NCI-H2196 treated with DMSO at 0.1 percent for 48 hours (cell line): ENCODE results near the gene RBM7.

Experiments used
- DNase-seq: peaks from one replicate; lab custom pipeline; 2025; ENCODE audit not compliant: unreplicated experiment; lab: John Stamatoyannopoulos, UW

The RBM7 gene

GRCh38 chr11:114395736-114396135, 4.7 kb upstream of the RBM7 start:
- no peak for DNase-seq

- DNase-seq, result no peak
Measured at GRCh38 chr11:114396916-114397315, 3.5 kb upstream of the RBM7 start.

GRCh38 chr11:114397349-114397982, 3.0 kb upstream of the RBM7 start:
- DNase-seq, result no peak

GRCh38 chr11:114398303-114398920, 2.1 kb upstream of the RBM7 start:
- DNase-seq, result no peak

GRCh38 chr11:114399490-114400215, 813 bp upstream of the RBM7 start:
- peak; percentile 58 for DNase-seq

- DNase-seq, result no peak
Measured at GRCh38 chr11:114400915-114401223, 403 bp downstream of the RBM7 start.

- no peak for DNase-seq
Measured at GRCh38 chr11:114401311-114401710, 845 bp downstream of the RBM7 start.

GRCh38 chr11:114412946-114413345, 12.5 kb downstream of the RBM7 start:
- no peak for DNase-seq

- no peak for DNase-seq
Measured at GRCh38 chr11:114413958-114414357, 13.5 kb downstream of the RBM7 start.

- no peak for DNase-seq
Measured at GRCh38 chr11:114416441-114416961, 16.0 kb downstream of the RBM7 start.

- DNase-seq, result no peak
Measured at GRCh38 chr11:114426280-114426679, 25.8 kb downstream of the RBM7 start.

GRCh38 chr11:114430290-114430689, 29.8 kb downstream of the RBM7 start:
- DNase-seq, result no peak

GRCh38 chr11:114432893-114433292, 32.4 kb downstream of the RBM7 start:
- no peak for DNase-seq

GRCh38 chr11:114433376-114433775, 32.9 kb downstream of the RBM7 start:
- no peak for DNase-seq

GRCh38 chr11:114438303-114438702, 37.8 kb downstream of the RBM7 start:
- no peak for DNase-seq

- peak; percentile 81 for DNase-seq
Measured at GRCh38 chr11:114439229-114440120, 39.0 kb downstream of the RBM7 start, which contains the start of gene REXO2. TSS of gene REXO2 (plus strand) at chr11:114439467. CDS start at chr11:114439529, 62 bp downstream.

- DNase-seq, result no peak
Measured at GRCh38 chr11:114440121-114440860, 39.8 kb downstream of the RBM7 start.

- DNase-seq, result no peak
Measured at GRCh38 chr11:114440971-114441763, 40.7 kb downstream of the RBM7 start.

- no peak for DNase-seq
Measured at GRCh38 chr11:114441921-114442320, 41.5 kb downstream of the RBM7 start.

GRCh38 chr11:114442536-114442935, 42.1 kb downstream of the RBM7 start:
- no peak for DNase-seq
